CD4-positive, alpha-beta T cell (primary cell): ENCODE data around the gene FMN1. TPM values are rescaled to one million over a fixed set of nuclear protein-coding genes. Genes with fewer than 3 reads are reported as not detected.

Experiments
- ATAC-seq: fragments of 200-7000 bp; cut with Tn5 transposase; one replicate; pipeline ENCODE4 v1.10.0; 2022; ENCODE audit warnings: mild to moderate bottlenecking; ENCODE audit not compliant: poor library complexity
- CTCF ChIA-PET: fragments of 350-600 bp; sonication (Branson Sonifier 250); formaldehyde crosslinking; loops from one replicate; lab custom pipeline; 2021; ENCODE audit warnings: antibody characterized with exemption, inconsistent platforms; lab: Charles Lee
- POLR2A ChIA-PET: fragments of 350-600 bp; sonication (Branson Sonifier 250); formaldehyde crosslinking; loops from one replicate; lab custom pipeline; 2021; ENCODE audit warnings: antibody characterized with exemption, inconsistent platforms; lab: Charles Lee
- DNase-seq, 14 experiments: peaks; one replicate each; pipeline ENCODE4 v3.0.0-alpha.2; 2013 to 2020; ENCODE audit warnings: mixed read lengths in 2 of 14
- H3K27ac ChIP-seq, 2 donors: one replicate each; pipeline versions ENCODE4 v1.5.1 to v1.7.0; 2013; ENCODE audit warnings: low read length in 2 of 2, low read depth in 1 of 2, mild to moderate bottlenecking in 1 of 2
- H3K27me3 ChIP-seq, 2 experiments: 1 replicate in 1 of 2; 2 replicates in 1 of 2; pipeline versions ENCODE4 v1.6.1 to v1.7.0; 2013; ENCODE audit warnings: low read length in 2 of 2, control low read depth in 1 of 2, mild to moderate bottlenecking in 1 of 2, moderate library complexity in 1 of 2; ENCODE audit not compliant: insufficient read depth in 2 of 2, control insufficient read depth in 1 of 2
- H3K36me3 ChIP-seq: one replicate; pipeline ENCODE4 v1.6.1; 2013; ENCODE audit warnings: low read length, control low read depth; ENCODE audit not compliant: insufficient read depth
- H3K4me1 ChIP-seq: one replicate; pipeline ENCODE4 v1.6.1; 2013; ENCODE audit warnings: low read length, control low read depth; ENCODE audit not compliant: insufficient read depth
- H3K4me3 ChIP-seq: one replicate; pipeline ENCODE4 v1.5.1; 2013; ENCODE audit warnings: mild to moderate bottlenecking, low read length, moderate library complexity
- H3K9me3 ChIP-seq, 2 experiments: 1 replicate in 1 of 2; 2 replicates in 1 of 2; pipeline versions ENCODE4 v1.6.1 to v1.7.0; 2013; ENCODE audit warnings: low read length in 2 of 2, mild to moderate bottlenecking in 2 of 2, control low read depth in 1 of 2, moderate library complexity in 1 of 2; ENCODE audit not compliant: control insufficient read depth in 1 of 2, insufficient read depth in 1 of 2
- H3K27ac Mint-ChIP-seq: one replicate; pipeline ENCODE4 v1.8.0; 2020; ENCODE audit warnings: mixed read lengths
- H3K27me3 Mint-ChIP-seq: one replicate; pipeline ENCODE4 v1.8.0; 2021; ENCODE audit warnings: mixed read lengths
- H3K36me3 Mint-ChIP-seq: one replicate; pipeline ENCODE4 v1.8.0; 2021; ENCODE audit warnings: low read depth, mixed read lengths
- H3K4me1 Mint-ChIP-seq: one replicate; pipeline ENCODE4 v1.8.0; 2021; ENCODE audit warnings: low read depth, mixed read lengths
- H3K4me3 Mint-ChIP-seq: one replicate; pipeline ENCODE4 v1.8.0; 2020; ENCODE audit warnings: mild to moderate bottlenecking, mixed read lengths
- H3K9me3 Mint-ChIP-seq: one replicate; pipeline ENCODE4 v1.8.0; 2020; ENCODE audit warnings: mixed read lengths
- intact Hi-C, 2 experiments: fragments of 100-400 bp; cut with DNase I in 1 of 2; cut with micrococcal nuclease in 1 of 2; formaldehyde crosslinking; loops; one replicate each; pipeline versions ENCODE4 v1.15.1 to v1.9.0; 2023 to 2025; cut with DNase I, micrococcal nuclease
- total RNA-seq, 174 experiments: library from RNA in 2 of 174; stranded (reverse) in 2 of 174; gene quantifications; one replicate each; pipeline ENCODE4 v1.2.3 and lab custom pipeline; 2021 to 2026
- TF ChIP-seq, protein P1 (sequence below): fragments of 200-600 bp; IDR thresholded peaks from one replicate; pipeline ENCODE4 v1.8.0; 2022; ENCODE audit warnings: antibody characterized with exemption, mild to moderate bottlenecking

Gene FMN1
- total RNA-seq, 2 experiments from 2014 or later, result 0.39 to 0.55 TPM

- DNase-seq (no peak), ATAC-seq (no peak)
- no peaks in the 10 kb centered on the region for H3K27me3 ChIP-seq
- no peak overlapping the region for H3K4me3 Mint-ChIP-seq
- no peaks in the 10 kb centered on the region for H3K4me1 Mint-ChIP-seq
- no peaks in the 10 kb centered on the region for H3K9me3 ChIP-seq
- no peak overlapping the region for H3K27ac ChIP-seq
- H3K4me1 ChIP-seq, result no peaks in the 10 kb centered on the region
- intact Hi-C loops, result no loop called here
- POLR2A ChIA-PET, result no interaction called here
- H3K9me3 Mint-ChIP-seq, result no peaks in the 10 kb centered on the region
- TF ChIP-seq, protein P1, sequence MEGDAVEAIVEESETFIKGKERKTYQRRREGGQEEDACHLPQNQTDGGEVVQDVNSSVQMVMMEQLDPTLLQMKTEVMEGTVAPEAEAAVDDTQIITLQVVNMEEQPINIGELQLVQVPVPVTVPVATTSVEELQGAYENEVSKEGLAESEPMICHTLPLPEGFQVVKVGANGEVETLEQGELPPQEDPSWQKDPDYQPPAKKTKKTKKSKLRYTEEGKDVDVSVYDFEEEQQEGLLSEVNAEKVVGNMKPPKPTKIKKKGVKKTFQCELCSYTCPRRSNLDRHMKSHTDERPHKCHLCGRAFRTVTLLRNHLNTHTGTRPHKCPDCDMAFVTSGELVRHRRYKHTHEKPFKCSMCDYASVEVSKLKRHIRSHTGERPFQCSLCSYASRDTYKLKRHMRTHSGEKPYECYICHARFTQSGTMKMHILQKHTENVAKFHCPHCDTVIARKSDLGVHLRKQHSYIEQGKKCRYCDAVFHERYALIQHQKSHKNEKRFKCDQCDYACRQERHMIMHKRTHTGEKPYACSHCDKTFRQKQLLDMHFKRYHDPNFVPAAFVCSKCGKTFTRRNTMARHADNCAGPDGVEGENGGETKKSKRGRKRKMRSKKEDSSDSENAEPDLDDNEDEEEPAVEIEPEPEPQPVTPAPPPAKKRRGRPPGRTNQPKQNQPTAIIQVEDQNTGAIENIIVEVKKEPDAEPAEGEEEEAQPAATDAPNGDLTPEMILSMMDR, result no peak
- no peaks in the 10 kb centered on the region for H3K27me3 Mint-ChIP-seq
- no peak overlapping the region for H3K27ac Mint-ChIP-seq
- CTCF ChIA-PET, result no interaction called here
- no peaks in the 10 kb centered on the region for H3K36me3 Mint-ChIP-seq
- no peaks in the 10 kb centered on the region for H3K36me3 ChIP-seq
- H3K4me3 ChIP-seq, result no peak overlapping the region
Observed at GRCh38 chr15:32991619-32992111, 202.8 kb downstream of the FMN1 start.

- Mint-ChIP-seq H3K4me1 (no peaks in the 10 kb centered on the region), H3K4me3 (no peak overlapping the region), H3K36me3 (no peaks in the 10 kb centered on the region), H3K27ac (no peak overlapping the region), H3K27me3 (no peaks in the 10 kb centered on the region), H3K9me3 (no peaks in the 10 kb centered on the region)
- Histone ChIP-seq H3K27me3 (no peaks in the 10 kb centered on the region), H3K36me3 (no peaks in the 10 kb centered on the region), H3K27ac (no peak overlapping the region), H3K9me3 (no peaks in the 10 kb centered on the region), H3K4me3 (no peak overlapping the region), H3K4me1 (no peaks in the 10 kb centered on the region)
- TF ChIP-seq, protein P1, result no peak
- intact Hi-C loops, result no loop called here
- ChIA-PET CTCF (no interaction called here), POLR2A (no interaction called here)
- ATAC-seq, result no peak
- DNase-seq, result no peak
Observed at GRCh38 chr15:32990071-32990470, 204.4 kb downstream of the FMN1 start.

DNA sequence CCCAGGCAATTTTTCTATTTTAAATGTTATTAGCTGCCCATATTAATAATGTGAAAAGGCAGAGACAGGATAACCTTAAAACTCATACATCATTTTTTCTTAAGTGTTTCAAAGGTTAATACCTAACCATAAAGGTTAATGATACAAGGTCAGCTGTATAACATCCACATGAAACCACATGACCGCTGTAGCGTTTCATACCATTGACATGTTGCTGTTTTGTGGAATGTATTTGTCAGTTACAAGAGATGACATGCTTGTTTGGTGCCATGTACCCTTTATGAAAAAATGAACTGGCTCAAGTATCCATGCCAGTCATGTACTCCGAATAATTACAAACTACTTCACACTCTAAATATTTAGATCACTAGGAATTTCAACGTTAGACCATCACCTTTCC lies 207.4 kb downstream of the FMN1 start:
- TF ChIP-seq, protein P1, result no peak
- Histone ChIP-seq H3K36me3 (no peaks in the 10 kb centered on the region), H3K27me3 (no peaks in the 10 kb centered on the region), H3K4me1 (no peaks in the 10 kb centered on the region), H3K9me3 (no peaks in the 10 kb centered on the region), H3K27ac (no peak overlapping the region), H3K4me3 (no peak overlapping the region)
- POLR2A ChIA-PET, result no interaction called here
- H3K9me3 Mint-ChIP-seq, result no peaks in the 10 kb centered on the region
- H3K27me3 Mint-ChIP-seq, result no peaks in the 10 kb centered on the region
- intact Hi-C loops, result no loop called here
- CTCF ChIA-PET, result no interaction called here
- no peak overlapping the region for H3K27ac Mint-ChIP-seq
- H3K36me3 Mint-ChIP-seq, result no peaks in the 10 kb centered on the region
- H3K4me1 Mint-ChIP-seq, result no peaks in the 10 kb centered on the region
- no peak overlapping the region for H3K4me3 Mint-ChIP-seq
- ATAC-seq (no peak), DNase-seq (no peak)
